GM18498 (cell line): ENCODE results near the gene UCP3.

Experiments used
- ATAC-seq: cut with Tn5 transposase; IDR thresholded peaks from one replicate; pipeline ENCODE4 v1.9.1; 2021; ENCODE audit warnings: mild to moderate bottlenecking, moderate library complexity; ENCODE audit not compliant: unreplicated experiment

The UCP3 gene

GRCh38 chr11:74019104-74019738 is 10.3 kb upstream of the UCP3 start:
- ATAC-seq = no peak

DNA sequence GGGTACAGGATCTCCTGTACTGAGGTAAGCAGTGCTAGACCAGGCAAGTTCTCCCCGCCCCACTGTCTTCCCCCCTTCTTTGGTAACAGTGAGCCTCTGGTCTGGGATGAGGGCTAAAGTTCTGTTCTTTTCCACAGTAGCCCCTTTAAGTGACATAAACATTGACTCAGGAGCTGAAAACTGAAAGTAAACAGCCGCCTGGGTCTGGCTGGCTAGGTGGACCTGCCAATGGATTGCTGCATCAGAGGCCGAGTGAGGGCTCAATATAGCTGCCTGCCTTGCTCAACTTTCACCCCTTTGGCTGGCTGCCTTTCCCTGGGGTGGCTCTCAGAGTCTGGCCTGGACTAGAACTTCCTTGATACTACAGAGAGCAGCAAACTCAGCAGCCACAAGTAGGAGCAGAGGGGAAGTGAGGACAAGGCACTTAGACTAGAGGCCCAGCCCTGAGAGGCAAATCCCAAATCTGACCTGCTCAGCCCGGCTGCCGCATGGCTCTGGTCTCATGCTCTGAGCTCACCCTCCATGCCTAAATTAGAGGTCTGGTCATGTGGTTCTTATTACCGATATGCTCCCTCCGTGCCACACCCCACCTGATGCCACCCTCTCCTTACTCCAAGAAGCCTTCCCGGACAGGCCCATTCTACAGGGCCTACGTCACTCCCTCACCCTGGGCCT is 9.6 kb upstream of the UCP3 start:
- no peak for ATAC-seq

DNA sequence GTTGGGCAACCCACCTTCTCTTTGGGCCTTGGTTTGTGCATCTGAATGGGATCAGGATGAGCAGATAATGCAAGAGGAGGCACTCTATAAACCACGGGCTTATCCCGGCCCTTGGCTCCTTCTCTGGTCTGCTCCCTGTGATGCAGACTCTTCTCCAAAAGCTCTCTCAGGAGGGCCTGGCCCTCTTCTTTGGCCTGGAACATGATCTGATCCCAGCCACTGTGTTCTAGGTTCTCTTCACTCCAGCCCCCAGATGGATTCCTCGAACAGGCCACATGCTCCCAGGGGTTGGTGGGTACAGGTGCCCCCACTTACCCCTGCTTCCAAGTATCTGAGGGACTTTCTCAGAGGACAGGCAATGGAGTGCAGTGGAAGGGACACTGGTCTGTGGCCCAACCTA is 8.7 kb upstream of the UCP3 start:
- no peak for ATAC-seq

GRCh38 chr11:74015919-74016684 is 7.2 kb upstream of the UCP3 start:
- no peak for ATAC-seq

DNA sequence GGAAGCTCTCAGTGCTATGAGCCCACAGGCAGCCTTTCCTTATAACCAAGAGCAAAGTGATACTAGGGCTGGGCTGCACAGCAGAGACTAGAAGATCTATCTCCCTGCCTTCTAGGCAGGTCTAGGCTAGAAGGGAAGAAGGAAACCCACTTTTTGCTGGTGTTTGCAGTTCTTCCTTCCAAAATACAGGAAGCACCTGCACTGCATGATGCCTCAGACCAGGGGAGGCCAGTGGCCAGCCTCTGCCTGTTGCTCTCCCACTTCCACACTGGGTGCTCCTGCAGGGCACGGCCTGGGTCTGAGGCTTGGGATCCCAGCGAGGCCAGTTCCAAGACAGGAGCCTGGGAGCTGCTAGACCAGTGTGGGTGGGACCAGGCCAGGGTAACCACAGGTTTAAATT is 6.0 kb upstream of the UCP3 start:
- ATAC-seq = no peak

DNA sequence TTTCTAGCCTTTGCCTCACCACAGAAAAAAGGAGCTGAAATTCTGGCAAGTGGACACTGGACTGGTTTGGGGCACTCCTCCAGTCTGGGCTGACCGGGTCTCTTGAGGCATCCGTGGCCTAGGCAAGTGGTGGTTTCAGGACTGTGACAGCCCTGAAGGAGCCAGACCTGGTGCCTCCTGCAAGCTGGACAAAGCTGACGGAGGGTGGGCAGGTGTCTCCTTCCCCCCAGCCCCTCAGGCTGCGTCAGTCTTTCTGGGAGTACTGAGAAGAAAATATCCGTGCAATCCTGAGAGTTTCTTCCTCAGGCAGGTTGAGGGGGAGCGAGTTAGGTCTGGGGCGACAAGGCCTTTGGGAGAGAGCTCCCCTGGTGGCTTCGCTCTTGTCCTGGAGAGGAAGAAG is 4.3 kb upstream of the UCP3 start:
- ATAC-seq = no peak

DNA sequence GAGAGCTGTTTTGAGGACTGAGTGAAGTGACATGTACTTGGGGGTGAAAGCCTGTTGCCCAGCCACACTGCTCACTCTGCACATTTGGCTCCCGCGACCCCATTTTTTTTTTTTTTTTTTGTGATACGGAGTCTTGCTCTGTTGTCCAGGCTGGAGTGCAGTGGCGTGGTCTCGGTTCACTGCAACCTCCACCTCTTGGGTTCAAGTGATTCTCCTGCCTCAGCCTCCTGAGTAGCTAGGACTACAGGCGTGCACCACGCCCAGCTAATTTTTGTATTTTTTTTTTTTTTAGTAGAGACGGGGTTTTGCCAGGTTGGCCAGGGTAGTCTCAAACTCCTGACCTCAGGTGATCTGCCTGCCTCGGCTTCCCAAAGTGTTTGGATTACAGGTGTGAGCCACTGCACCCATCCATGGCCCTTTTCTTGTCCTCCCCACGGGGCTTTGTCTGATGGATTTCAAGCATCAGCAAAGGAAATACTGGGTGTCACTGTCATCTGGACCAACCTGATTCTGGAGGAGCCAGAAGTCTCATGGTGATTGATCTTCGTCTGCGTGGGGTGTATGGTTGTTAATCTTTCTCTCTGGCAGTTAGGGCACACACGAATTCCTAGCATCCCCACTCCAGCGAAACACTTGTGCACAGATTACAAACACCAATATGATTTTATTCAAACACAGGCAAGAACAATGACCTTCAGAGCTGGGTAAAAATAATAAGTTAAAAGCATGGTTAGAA is 3.4 kb upstream of the UCP3 start:
- no peak for ATAC-seq

DNA sequence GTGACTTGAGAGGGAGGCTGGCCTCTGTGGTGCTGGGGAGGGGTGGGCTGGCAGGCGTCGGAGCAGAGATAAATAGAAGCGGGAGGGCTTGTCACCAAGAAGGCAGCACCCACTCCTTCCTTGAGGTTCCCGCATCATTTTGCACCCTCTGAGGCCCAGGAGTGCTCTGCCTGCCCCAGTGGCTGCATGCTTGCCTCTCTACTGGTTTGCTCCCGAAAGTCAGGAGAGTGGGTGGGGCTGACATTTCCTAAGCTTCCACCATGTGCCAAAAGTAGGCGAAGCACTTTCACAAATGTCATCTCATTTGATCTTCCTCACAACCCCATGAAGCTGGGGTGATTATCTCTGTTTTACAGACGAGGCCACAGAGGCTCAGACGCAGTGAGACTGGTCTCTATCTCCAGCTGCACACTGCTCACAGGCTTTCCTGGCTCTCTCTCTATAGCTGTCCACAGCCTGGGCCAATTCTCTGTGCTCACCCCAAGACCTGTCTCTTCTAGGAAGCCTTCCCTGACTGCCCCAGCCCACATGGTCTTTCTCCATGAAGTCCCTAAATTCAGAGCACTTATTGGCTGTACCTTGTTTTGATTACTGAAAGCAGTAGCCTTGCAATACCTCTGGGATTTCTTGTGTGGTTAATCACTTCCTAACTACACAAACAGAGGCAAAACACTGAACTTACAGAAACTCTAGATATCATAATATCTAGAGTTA is 2.6 kb upstream of the UCP3 start:
- no peak for ATAC-seq

DNA sequence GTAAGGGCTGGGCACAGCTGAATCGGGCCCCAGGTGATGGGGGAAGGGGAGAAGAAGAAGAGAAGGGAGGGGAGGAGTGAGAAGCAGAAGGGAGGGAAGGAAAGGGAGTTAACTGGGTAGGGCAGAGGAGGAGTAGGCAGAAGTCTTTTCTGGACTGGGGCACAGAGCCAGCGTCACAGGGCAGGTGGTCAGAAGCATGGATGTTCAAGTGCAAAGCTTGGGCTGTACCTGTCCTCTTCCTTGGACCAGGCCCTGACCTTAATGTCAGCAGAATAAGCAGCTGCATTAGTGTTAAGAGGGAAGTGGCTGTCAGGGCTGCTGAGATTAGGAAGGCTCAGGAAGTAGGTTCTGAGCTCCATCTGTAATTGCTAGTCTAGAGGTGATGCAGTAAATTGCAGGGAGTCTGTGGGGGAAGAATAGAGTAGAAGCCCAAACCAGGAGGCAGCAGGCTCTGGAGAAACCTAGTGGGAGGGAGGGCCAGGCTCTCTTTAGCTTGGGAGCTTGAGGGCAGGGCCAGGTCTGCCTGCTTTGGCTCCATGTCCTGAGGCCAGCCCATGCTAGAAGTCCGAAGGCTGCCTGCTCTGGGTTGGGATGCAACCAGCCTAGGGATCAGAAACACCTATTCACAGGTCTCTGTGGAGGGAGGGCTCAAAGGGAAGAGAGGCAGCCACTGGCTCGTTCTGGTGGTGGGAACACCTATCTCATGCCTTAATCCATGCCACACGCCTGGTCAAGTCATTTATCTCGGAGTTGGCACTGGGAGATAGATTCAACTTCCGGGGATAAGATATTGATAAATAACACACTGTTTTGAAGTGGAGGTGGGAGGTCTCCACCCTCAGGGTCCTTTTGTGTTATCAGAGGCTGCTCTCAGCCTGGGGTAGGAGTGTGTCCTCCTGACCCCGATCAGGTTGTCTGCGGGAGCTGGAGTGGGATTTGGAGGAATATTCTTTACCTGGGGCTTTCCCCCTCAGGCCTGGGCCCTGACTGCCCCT is 1.7 kb upstream of the UCP3 start:
- ATAC-seq = no peak

GRCh38 chr11:74009675-74010305 is 905 bp upstream of the UCP3 start:
- ATAC-seq = no peak

- no peak for ATAC-seq
Observed at GRCh38 chr11:74009230-74009547, 304 bp upstream of the UCP3 start.

DNA sequence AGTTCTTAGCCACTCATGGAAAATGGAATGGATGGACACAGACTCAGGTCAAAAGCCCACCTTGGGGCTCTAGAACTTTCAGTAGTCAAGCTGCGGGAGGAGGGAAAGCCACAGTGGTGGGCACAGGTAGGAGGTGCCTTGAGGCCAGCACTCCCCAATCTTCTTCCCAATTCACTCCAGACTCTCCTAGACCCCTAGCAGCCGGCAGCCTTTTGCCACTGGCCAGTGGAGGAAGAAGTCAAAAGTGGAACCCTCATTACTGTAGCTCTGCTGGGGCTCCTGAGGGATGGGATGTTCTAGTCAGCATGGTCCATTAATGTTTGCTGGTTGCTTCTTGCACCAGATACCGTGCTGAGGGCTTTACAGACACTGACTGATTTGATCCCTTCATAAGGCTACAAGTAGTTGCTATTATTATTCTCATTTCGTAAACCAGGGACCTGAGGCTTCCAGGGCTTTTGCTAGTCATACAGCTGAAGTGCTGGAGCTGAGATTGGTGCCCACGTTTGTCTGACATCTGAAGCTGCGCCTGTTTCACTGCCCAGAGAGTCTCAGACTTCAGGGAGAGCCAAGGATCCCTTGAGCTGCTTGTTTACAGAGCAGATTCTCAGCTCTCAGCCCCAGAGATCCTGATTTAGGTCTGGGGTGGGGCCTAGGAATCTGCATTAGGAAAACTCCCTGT is 1.1 kb downstream of the UCP3 start:
- ATAC-seq = no peak

DNA sequence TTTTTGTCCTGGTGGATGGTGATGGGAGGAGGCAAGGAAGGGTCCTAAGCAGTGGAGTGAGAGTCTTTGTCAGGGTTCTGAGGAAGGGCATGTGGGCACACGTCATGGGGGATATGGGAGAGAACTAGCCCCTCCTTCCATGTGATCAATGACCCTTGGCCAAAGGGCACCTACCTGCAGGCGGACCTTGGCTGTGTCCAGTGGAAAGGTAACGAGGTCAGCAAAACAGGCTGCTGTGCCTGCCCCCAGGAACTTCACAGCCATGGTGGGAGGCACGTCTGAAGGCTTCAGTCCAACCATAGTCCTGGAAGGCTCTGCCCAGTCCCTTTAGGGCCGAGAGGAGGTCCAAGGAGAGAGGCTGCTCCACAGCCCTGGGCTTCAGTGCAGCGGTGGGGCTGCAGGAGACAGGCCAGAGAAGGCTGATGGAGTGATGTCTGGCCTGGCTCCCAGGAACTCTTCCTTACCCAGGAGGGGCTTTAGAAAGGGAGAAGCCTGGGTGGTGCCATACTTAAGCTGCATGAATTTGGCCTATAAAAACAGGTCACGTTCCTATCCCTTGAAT is 2.1 kb downstream of the UCP3 start:
- ATAC-seq = no peak

DNA sequence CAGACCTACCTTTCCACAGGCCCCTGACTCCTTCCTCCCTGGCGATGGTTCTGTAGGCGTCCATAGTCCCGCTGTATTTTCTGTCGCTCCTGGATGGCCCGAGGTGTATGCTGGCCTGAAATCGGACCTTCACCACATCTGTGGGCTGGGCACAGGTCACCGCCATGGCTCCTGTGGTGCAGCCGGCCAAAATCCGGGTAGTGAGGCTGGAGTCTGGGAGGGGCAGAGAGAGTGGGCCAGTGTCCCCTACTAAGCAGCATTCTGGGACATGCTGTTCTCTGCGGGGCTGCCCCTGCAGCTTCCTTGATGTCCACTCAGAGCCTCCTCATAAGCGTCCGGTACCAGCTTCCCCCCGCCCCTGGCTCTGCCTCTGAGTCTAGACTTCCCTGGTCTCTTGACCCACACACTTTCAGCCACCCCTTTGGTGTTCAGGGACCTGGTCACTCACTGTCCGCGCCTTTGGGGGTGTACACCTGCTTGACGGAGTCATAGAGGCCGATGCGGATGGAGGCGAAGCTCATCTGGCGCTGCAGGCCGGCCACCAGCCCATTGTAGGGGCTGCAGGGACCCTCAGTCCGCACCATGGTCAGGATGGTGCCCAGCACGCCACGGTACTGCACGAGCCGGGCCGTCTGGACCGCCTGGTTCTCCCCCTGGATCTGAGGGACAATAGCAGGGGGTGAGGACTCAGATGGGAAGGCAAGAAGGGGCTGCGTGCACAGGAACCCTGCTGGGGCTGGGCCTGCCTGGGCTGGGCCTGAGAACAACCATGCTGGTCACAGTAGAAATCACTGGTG is 3.0 kb downstream of the UCP3 start:
- no peak for ATAC-seq

DNA sequence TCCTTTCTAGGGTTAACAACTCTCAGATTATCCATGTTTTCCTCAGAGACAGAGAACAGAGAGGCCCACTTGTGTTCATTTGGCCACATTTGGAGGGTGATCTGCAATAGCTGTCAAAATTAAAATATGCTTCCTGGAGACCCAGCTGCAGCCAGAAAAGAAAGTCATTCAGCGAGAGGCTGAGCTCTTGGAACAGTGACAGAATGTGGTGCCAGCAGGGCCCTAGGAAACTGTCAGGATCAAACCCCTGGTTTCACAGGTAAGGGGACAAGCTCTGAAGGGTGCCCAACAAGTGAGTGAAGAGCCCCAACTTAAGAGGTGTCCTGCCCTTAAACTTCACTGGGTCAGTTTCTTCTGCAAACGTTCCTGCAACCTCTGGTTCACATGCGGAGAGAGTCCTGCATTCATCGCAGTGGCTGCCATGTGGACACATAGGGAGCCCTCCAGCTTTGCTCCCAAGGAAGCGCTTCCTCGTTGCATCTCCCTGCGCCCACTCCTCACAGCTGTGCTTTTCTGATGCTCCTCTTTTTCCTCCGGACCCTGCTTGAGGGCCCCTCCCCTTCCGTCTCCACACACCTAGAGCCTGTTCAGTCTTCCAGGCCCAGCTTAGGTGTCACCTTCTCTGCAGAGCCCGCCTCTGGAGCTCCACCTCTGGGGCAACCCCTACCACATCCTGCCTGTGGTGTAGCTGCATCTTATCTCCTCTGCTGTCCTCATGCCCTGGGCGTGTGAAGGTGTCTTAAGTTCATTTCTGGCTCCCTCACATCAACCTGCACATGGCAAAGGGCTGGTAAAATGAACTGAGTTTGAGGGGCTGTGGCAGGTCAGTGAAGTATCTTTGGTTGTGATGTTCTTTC is 3.9 kb downstream of the UCP3 start:
- ATAC-seq = no peak

DNA sequence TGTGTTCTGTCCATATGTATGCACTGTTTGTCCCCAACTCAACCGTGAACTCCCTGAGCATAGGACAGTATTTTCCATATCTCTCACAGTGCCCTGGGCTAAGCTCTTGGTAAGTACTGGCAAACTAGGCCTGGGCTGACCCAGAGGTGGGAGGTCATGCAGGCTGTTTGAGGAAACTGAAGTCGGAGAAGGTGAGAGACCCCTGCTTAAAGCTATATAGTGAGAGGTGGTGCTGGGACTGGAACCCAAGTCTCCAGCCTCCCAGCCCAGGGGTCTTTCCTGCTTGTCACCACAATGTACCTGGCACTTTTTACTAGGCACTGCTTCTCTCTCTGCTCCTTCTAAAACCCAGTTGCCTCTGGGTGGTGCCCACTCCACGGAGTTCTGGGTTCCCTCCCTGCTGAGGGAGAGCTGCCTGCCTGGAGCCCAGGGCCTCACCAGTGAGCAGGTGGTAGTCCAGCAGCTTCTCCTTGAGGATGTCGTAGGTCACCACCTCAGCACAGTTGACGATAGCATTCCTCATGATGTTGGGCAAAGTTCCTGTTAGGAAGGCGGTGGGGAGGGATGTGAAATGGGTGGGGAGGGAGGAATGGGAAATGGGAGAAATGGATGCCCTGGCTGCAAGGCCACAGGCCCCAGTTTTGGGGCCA is 4.7 kb downstream of the UCP3 start:
- no peak for ATAC-seq
